Neural cell (in vitro differentiated cells): ENCODE results near the gene FBLN2. TPM values are rescaled to one million over a fixed set of nuclear protein-coding genes. Genes with fewer than 3 reads are reported as not detected.

Experiments used
- H2AFZ ChIP-seq: fragments of 200-600, 300-800 bp; sonication (generic), shearing (Covaris generic); 2 replicates; pipeline ENCODE4 v1.6.0; 2014; ENCODE audit warnings: low read depth, mild to moderate bottlenecking, antibody characterized with exemption, low read length, moderate library complexity
- H3F3A ChIP-seq: fragments of 200-600 bp; shearing (Covaris generic); 2 replicates; pipeline ENCODE4 v1.6.1; 2016; ENCODE audit warnings: mild to moderate bottlenecking, moderate library complexity, mixed read lengths, antibody characterized with exemption, low read length; ENCODE audit not compliant: insufficient read depth, poor library complexity, severe bottlenecking
- H3K27ac ChIP-seq: fragments of 200-600, 300-800 bp; sonication (generic), shearing (Covaris generic); 2 replicates; pipeline ENCODE4 v1.5.1; 2014; ENCODE audit warnings: mild to moderate bottlenecking, low read length, moderate library complexity
- H3K27me3 ChIP-seq: fragments of 300-800, 200-600 bp; sonication (generic), shearing (Covaris generic); 2 replicates; pipeline ENCODE4 v1.6.0; 2014; ENCODE audit warnings: mild to moderate bottlenecking, low read depth, low read length, moderate library complexity; ENCODE audit not compliant: insufficient read depth
- H3K36me3 ChIP-seq: fragments of 300-800, 200-600 bp; sonication (generic), shearing (Covaris generic); 2 replicates; pipeline ENCODE4 v1.5.1; 2014; ENCODE audit warnings: mild to moderate bottlenecking, antibody characterized with exemption, low read length, moderate library complexity; ENCODE audit not compliant: insufficient read depth
- H3K4me2 ChIP-seq: fragments of 300-800, 200-600 bp; sonication (generic), shearing (Covaris generic); 2 replicates; pipeline ENCODE4 v1.6.0; 2014; ENCODE audit warnings: mild to moderate bottlenecking, low read length
- H3K4me3 ChIP-seq: fragments of 300-800, 200-600 bp; sonication (generic), shearing (Covaris generic); 2 replicates; pipeline ENCODE4 v1.5.1; 2014; ENCODE audit warnings: mild to moderate bottlenecking, low read length, moderate library complexity
- H3K79me2 ChIP-seq: fragments of 200-600 bp; shearing (Covaris generic); replicated peaks from 2 replicates; pipeline ENCODE4 v1.6.0; 2014; ENCODE audit warnings: mild to moderate bottlenecking, low read length, moderate library complexity; ENCODE audit not compliant: insufficient read depth
- H3K9ac ChIP-seq: fragments of 300-800, 200-600 bp; sonication (generic), shearing (Covaris generic); 2 replicates; pipeline ENCODE4 v1.6.1; 2016; ENCODE audit warnings: mild to moderate bottlenecking, low read length, mixed read lengths
- H3K9me2 ChIP-seq: fragments of 200-600 bp; shearing (Covaris generic); 2 replicates; pipeline ENCODE4 v1.6.1; 2016; ENCODE audit warnings: mild to moderate bottlenecking, low read length, mixed read lengths; ENCODE audit not compliant: insufficient read depth
- H3K9me3 ChIP-seq: fragments of 200-600, 300-800 bp; sonication (generic), shearing (Covaris generic); 2 replicates; pipeline ENCODE4 v1.6.1; 2016; ENCODE audit warnings: mild to moderate bottlenecking, mixed run types, low read length, moderate library complexity, mixed read lengths
- H4K20me1 ChIP-seq: fragments of 200-600 bp; shearing (Covaris generic); 2 replicates; pipeline ENCODE4 v1.6.1; 2016; ENCODE audit warnings: mild to moderate bottlenecking, mixed run types; ENCODE audit not compliant: insufficient read depth
- EP300 ChIP-seq: fragments of 450-650 bp; conservative IDR thresholded peaks from 2 replicates; pipeline ENCODE4 v1.6.1; 2014; ENCODE audit warnings: antibody characterized with exemption, mild to moderate bottlenecking, moderate library complexity; ENCODE audit not compliant: poor library complexity, severe bottlenecking
- EZH2 ChIP-seq: fragments of 200-600, 300-800 bp; shearing (Covaris generic), sonication (generic); IDR thresholded peaks from 2 replicates; pipeline ENCODE4 v1.6.1; 2014; ENCODE audit warnings: antibody characterized with exemption, low read length, borderline replicate concordance, mild to moderate bottlenecking; ENCODE audit not compliant: insufficient read depth, poor library complexity, severe bottlenecking
- MXI1 ChIP-seq: fragments of 450-650 bp; conservative IDR thresholded peaks from 2 replicates; pipeline ENCODE4 v1.6.1; 2014; ENCODE audit warnings: antibody characterized with exemption, mild to moderate bottlenecking; ENCODE audit not compliant: poor library complexity, severe bottlenecking
- POLR2AphosphoS5 ChIP-seq: IDR thresholded peaks from 2 replicates; pipeline ENCODE4 v1.6.1; 2012
- RAD21 ChIP-seq: fragments of 450-650 bp; conservative IDR thresholded peaks from 2 replicates; pipeline ENCODE4 v1.6.1; 2014; ENCODE audit warnings: antibody characterized with exemption, mild to moderate bottlenecking, moderate library complexity
- REST ChIP-seq: IDR thresholded peaks from 2 replicates; pipeline ENCODE4 v1.6.1; 2012; ENCODE audit warnings: borderline replicate concordance
- SMC3 ChIP-seq: fragments of 450-650 bp; conservative IDR thresholded peaks from 2 replicates; pipeline ENCODE4 v1.6.1; 2014; ENCODE audit warnings: antibody characterized with exemption, mild to moderate bottlenecking, moderate library complexity; ENCODE audit not compliant: poor library complexity
- TAF1 ChIP-seq: IDR thresholded peaks from 2 replicates; pipeline ENCODE4 v1.6.1; 2012; ENCODE audit warnings: low read depth
- polyA plus RNA-seq: library from polyadenylated mRNA; depleted of rRNA; stranded (reverse); fragments of >200 nt; gene quantifications from 2 replicates; pipeline ENCODE4 v1.2.3, GENCODE V29; 2014
- TF ChIP-seq, protein P1 (sequence below): fragments of 450-650 bp; IDR thresholded peaks from 2 replicates; pipeline ENCODE4 v1.5.1; 2014; ENCODE audit warnings: antibody characterized with exemption, mild to moderate bottlenecking, moderate library complexity; ENCODE audit not compliant: poor library complexity, severe bottlenecking

FBLN2 gene
- polyA plus RNA-seq, 1 donor from 2014 or later = 0.37 TPM

GRCh38 chr3:13545952-13546454, 2.9 kb upstream of the FBLN2 start:
- TF ChIP-seq TAF1 (no peak), REST (no peak), EZH2 (no peak), SMC3 (no peak), EP300 (no peak), POLR2AphosphoS5 (no peak), MXI1 (no peak), RAD21 (no peak)
- TF ChIP-seq, protein P1, sequence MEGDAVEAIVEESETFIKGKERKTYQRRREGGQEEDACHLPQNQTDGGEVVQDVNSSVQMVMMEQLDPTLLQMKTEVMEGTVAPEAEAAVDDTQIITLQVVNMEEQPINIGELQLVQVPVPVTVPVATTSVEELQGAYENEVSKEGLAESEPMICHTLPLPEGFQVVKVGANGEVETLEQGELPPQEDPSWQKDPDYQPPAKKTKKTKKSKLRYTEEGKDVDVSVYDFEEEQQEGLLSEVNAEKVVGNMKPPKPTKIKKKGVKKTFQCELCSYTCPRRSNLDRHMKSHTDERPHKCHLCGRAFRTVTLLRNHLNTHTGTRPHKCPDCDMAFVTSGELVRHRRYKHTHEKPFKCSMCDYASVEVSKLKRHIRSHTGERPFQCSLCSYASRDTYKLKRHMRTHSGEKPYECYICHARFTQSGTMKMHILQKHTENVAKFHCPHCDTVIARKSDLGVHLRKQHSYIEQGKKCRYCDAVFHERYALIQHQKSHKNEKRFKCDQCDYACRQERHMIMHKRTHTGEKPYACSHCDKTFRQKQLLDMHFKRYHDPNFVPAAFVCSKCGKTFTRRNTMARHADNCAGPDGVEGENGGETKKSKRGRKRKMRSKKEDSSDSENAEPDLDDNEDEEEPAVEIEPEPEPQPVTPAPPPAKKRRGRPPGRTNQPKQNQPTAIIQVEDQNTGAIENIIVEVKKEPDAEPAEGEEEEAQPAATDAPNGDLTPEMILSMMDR = no peak
- Histone ChIP-seq H3K27ac (no peak overlapping the region), H3K4me3 (no peak overlapping the region), H3F3A (no peaks in the 10 kb centered on the region), H4K20me1 (no peaks in the 10 kb centered on the region), H3K9ac (no peak overlapping the region), H3K9me2 (no peaks in the 10 kb centered on the region), H3K9me3 (no peaks in the 10 kb centered on the region), H3K36me3 (no peaks in the 10 kb centered on the region), H3K27me3 (peaks cover 18% of the 10 kb centered on the region), H3K79me2 (no peaks in the 10 kb centered on the region), H2AFZ (no peak overlapping the region), H3K4me2 (no peak overlapping the region)

DNA sequence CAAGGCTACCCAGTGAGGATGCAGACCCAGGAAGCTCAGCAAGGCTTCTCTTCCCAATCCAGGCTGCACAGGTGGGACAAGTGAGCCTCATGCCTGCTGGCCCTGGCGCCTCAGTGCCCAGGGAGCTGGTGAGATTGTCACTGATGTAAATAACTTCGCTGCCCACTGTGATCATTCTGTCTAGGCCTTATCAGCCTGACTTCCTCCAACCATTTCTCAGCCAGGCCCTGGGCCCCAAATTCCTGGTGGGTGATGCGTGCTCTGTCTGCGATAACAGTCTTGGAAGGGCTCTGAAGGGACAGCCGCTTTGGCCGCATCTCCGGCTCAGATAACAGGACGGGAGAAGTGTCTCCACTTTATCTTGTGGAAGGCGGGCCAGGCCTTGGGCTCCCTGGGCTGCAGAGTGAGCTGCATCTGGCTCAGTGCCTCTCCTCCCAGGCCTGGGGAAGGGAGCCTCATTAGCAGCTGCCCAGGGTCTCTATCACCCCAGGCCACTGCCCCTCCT, 2.2 kb upstream of the FBLN2 start:
- Histone ChIP-seq H3K27ac (no peak overlapping the region), H3K9me3 (no peaks in the 10 kb centered on the region), H3F3A (no peaks in the 10 kb centered on the region), H3K4me3 (no peak overlapping the region), H3K9ac (no peak overlapping the region), H4K20me1 (no peaks in the 10 kb centered on the region), H3K36me3 (no peaks in the 10 kb centered on the region), H3K27me3 (peaks cover 18% of the 10 kb centered on the region), H2AFZ (no peak overlapping the region), H3K9me2 (no peaks in the 10 kb centered on the region), H3K4me2 (no peak overlapping the region), H3K79me2 (no peaks in the 10 kb centered on the region)
- no peak for TF ChIP-seq POLR2AphosphoS5
- TF ChIP-seq RAD21 = no peak
- TF ChIP-seq SMC3 = no peak
- no peak for TF ChIP-seq REST
- TF ChIP-seq MXI1 = no peak
- TF ChIP-seq EZH2 = no peak
- TF ChIP-seq TAF1 = no peak
- TF ChIP-seq EP300 = no peak
- TF ChIP-seq, protein P1 = no peak
